HTR-8/SVneo (cell line): ENCODE measurements around the gene RELN.

Experiments
- DNase-seq: peaks from one replicate; pipeline ENCODE4 v3.0.0; 2011; ENCODE audit warnings: low spot score, mixed read lengths; ENCODE audit not compliant: insufficient read length
- FAIRE-seq: peaks from 2 replicates; lab custom pipeline; 2011; peaks lifted over from hg19 to GRCh38; lab: Jason Lieb, UNC

The RELN gene

DNA sequence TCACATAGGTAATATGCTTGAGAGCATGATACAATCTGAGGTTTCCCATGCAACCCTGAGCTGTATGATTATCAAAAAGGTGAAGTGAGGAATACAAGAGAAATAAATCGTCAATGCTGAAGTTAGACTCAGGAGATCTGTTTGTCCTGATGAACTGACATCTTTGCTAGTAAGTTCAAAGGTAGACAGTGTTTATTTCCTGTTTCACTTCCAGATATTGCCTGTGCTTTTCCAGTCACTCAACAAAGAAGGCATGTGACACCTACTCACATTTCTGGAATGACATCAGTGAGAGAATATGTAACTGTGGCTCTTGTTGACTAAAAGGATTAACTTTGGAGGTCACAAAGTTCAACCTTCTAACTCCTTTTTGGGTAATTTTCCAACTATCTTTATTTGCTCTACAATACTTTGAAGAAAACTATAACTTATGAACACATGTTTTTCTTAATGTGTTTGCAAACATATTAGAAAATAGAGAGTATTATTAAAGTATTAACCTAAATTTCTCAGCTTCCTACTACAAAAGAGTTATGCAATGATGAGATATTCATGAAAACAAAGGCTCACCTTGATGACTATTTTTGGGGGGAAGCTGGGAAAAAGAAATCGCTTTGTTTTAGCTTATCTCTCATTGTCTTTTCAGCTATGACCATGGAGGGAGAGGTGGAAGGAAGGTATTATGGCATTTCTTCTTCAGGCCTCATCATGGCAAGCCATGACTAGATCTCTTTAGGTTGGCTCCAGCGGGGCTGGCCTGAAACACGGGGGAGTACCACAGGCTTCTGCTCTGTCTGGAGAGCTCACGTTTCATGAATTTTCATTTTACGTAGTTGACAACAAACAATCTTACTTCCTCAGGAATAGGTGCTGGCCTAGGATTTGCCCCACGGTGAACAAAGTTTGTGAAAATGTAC is 328.7 kb downstream of the RELN start:
- no peak for DNase-seq
- no peak for FAIRE-seq

DNA sequence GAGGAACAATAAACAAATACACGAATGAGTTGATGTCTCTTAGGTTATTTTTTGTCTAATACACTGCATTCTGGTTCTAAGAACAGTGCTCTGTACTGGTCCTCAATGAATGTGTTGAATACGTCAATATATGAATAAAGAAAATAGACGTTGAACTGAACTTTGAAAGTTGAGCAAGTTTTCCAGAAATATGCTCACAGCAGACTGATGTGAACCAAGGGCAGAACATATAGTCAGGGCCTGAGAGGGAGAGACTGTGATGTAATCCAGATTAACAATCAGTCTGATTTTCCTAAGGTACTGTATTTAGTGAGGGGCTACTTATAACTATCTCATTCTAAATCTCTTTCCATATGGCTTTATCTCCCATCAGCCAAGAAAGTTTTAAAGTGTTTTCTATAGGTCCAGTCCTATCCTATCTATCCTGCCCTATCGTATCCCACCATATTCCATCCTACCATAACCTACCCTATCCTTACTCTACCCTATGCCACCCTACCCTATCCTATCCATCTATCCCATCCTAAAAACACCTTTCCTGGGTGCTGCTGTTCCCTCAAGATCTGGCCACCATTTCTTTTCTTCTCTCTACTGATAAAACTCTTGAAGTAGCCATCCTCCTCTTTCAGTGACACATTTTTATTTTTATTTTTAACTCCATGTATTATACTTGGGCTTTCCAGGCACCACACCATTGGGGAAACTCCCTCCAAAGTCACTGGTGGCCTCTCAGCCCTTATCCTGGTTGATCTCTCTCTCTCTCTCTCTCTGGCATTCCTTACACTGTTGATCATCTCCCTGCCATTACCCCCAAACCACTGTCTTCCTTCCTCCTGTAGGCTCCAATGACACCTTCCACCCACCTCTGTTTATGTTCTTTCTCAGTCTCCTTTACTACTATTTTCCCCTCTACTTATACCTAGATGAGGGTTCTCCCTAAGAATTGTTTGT is 331.1 kb downstream of the RELN start:
- DNase-seq, result no peak
- FAIRE-seq, result no peak

DNA sequence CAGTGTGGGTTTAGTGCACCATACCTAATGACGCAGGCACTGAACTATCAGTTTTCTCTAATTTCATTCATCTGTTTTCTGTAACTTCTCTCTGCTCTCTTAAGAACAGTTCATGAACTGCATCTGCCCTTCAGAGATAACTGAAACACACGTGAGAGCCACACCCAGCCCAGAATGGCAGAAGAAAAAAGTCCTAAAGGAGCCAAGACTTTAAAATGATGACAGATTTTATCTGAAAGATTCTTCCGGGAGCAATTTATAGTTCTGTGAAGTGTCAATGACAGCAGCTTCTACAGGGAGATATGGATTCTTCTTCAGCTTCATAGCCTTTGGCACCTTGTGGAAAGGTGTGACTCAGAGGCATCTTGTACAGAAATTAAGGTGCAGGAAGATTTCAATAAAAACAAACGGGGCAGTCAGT is 332.0 kb downstream of the RELN start:
- no peak for DNase-seq
- no peak for FAIRE-seq

DNA sequence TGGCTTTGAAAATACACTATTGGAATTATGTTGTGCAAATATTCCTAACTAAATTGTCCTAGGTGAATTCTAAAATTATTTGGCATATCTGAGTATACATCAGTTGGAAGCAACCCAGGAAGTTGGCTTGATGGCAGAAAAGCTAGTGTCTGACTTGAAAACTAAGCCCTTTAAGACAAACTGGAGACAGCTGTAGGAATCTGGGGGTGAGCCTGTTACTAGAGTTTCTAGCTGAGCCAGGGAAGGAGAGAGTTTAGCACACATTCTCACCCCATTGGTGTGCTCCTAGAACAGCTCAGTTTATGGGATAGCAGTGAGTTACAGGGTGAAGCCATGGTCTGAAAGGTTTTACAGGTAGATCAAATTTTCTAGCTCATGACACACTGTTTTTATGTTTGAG is 333.2 kb downstream of the RELN start:
- no peak for FAIRE-seq
- DNase-seq, result no peak

DNA sequence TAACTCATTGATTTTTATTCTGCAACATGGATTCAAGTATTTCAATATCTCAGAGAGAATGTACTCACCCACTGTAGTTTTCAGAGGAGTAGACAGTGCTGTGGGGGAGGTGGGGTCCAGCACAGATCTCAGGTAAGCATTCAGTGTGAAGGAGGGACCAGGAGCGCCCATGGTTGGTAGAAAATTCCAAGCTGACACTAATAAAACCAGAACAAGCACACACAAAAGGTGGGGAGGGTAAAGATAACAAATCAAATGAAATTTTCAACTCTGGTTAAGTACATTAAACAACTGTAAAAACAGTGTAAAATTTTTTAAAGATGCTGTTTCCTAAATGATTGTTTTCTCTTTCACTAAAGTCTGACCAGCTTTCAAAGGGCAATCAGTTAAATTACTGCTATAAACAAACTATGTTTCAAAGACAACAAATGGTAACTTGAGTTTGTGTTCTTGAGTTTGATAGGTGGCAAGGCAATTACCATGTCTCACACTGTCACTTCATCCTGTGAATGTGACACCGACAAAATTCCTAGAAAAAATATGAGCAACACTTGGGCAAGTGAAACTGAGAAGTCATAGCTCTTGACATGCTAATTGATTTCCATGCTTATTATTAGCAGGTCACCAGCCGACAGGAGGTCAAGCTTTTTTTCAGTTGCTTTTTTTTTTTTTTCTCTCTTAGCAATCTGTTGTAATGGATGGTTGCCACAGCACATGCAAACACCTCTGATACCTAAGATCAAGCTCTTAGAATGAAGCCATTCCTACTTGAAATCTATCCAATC is 337.7 kb downstream of the RELN start:
- FAIRE-seq (no peak), DNase-seq (no peak)

DNA sequence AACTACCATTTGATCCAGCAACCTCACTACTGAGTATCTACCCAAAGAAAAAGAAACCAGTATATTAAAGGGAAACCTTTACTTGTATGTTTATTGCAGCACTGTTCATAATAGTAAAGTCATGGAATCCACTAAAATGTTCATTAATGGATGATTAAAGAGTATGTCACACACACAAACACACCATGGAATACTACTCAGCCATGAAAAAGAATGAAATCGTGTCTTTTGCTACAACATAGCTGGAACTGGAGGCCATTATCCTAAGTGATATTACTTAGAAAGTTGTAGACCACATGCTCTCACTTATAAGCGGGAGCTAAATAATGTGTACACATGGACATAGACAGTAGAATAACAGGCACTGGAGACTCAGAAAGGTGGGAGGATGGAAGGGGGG is 340.4 kb downstream of the RELN start:
- DNase-seq (no peak), FAIRE-seq (no peak)

DNA sequence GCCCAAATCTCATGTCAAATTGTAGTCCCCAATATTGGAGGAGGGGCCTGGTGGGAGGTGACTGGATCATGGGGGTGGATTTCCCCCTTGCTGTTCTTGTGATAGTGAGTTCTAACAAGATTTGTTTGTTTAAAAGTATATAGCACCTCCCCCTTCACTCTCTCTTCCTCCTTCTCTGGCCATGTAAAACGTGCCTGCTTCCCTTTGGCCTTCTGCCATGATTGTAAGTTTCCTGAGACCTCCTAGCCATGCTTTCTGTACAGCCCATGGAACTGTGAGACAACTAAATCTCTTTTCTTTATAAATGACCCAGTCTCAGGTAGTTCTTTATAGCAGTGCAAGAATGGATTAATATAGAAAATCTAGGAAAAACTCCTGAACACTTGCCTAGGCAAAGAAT is 341.3 kb downstream of the RELN start:
- no peak for DNase-seq
- no peak for FAIRE-seq

DNA sequence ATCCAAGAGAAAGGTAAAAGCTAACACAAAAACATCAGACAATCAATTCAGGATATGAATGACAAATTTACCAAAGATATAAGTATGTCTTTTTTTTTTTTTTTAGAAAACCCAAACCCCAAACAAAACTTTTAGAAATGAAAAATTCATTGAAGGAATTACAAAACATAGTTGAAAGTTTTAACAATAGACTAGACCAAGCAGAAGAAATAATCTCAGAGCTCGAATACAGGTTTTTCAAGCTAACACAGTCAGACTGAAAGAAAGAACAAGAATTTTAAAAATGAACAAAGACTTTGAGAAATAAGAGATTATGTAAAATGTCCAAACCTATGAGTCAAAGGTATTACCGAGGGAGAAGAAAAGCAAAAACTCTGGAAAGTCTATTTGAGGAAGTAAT is 345.1 kb downstream of the RELN start:
- FAIRE-seq, result no peak

DNA sequence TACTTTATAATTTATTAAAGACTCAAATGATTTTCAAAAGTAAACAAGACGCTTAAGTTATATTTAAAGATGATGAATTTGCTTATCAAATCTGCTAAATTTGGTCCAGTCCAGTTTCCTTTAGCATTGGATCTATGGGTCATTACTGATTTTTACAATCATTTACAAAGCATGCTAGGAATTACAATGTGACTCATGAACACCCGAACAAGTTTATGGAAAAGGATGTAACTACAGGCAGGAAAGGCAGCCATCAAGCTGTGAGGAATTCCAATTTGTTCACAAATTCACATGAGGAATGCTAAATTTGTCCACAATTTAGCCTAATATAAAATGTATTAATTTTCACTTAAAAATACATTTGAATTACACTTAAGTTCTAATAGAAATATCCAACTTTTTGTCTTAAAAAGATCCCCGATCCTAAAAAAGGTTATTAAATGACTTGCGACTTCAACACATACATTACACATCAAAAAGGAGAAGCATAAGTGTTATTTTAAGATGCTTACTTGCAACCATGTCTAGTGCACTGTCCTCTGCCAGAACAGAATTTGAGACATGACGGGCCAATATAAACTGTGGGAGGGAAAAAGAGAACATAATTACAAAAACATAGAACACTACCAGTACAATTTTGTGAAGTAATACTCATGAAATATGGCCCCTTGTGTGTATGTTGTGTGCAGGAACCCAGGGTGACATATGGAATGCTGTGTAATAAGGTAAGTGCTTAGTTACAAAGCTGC is 349.3 kb downstream of the RELN start:
- FAIRE-seq, result no peak
- DNase-seq, result peak; percentile 11

More for the DNA sequence above, 345.1 kb downstream of the RELN start:
- DNase-seq, result no peak

DNA sequence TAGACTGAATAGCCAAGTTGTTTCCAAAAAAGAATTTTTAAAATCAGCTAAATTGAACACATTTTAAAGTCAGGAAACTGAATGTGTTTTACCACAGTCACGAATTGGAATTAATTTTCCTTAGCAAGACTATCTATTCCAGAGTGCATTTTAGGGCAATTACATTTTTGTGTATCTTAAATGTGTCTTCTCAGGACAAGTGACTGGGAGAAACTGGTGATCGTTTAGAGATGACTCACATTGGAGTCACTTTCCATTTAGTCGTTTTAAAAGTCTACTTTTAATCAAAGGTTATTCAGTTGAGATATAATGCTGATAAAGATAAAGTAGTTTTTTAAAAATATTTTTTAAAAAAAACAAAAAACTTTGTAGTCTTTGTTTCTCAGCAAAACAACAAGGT is 351.7 kb downstream of the RELN start:
- FAIRE-seq (no peak), DNase-seq (no peak)

DNA sequence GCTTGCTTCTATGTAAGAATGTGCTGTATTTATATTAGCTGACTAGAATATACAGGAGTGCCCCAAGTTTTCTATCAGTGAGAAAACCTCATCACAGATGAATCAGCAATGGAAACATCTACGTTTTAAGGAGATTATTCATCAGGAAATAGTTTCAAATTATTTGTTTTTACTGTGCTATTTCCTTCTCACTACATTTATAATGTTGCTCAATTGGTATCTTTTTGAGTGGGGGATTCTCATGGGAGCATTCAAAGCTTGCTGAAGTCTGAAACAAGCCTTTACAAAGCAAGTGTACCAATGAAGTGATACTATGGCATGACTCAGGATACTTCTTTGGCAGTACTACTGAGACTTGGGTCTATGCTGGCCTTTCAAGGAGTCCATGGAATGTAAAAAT is 352.4 kb downstream of the RELN start:
- DNase-seq (no peak), FAIRE-seq (no peak)

DNA sequence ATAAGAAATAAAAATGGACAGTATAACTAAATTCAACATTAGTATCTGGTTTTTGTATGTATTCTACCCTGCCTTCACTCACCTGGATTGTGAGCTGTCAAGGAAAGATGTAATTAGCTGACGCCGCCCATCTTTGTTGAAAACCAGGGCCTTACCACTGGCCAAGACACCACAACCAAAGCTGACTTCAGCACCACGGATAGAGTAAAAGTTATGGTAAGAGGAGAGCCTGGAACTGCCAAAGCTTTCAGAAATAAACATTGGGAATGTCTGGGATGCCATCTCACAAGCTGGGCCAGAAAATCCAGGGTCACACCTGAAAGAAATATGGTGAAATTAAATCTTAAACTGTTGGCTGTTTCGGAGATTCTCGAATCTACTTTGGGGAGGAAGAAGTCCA is 353.3 kb downstream of the RELN start:
- no peak for FAIRE-seq
- no peak for DNase-seq

DNA sequence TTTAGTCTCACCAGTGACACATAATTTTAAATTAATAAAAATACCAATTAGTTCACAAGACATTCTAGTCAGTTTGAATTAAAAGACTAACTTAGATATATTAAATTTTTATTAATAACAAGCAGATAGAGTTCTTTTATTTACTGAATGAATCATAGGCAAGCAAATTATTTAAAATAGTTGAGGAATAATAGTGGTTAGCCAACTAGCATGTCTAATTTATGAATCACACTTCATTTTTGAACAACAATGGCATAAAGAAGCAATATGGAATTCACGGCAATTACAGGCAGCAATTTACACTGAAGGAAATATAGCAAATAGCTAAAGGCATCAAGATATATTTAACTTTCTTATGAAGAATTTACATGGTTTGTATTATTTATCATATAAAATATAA is 356.5 kb downstream of the RELN start:
- no peak for FAIRE-seq
- DNase-seq, result no peak

DNA sequence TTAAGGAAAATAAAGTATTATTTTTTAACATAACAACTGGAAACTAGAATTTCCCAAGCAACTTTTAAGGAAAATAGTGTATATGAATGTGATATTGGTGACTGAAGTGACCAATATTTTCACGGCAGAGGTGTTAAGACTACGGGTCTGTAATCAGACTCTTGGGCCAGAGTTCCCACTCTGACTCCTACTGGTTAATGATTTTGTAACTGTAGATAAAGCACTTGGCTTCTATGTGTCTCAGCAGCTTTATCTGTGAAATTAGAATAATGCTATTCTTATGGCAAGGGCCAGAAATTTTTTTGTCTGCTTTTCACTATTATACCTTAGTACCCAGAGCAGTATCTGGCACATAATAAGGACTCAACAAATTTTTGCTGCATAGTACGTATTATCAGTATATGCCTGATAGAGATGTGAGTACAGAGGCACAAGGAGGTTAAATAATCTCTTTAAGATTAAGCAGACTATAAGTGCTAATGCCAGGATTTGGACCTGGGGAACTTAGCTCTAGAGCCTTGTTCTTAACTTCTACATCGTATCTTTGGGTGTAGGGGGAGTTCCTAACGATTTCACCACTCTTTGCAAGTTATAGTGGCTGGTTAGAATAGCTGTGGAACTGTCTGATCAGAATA is 357.3 kb downstream of the RELN start:
- FAIRE-seq (no peak), DNase-seq (no peak)

DNA sequence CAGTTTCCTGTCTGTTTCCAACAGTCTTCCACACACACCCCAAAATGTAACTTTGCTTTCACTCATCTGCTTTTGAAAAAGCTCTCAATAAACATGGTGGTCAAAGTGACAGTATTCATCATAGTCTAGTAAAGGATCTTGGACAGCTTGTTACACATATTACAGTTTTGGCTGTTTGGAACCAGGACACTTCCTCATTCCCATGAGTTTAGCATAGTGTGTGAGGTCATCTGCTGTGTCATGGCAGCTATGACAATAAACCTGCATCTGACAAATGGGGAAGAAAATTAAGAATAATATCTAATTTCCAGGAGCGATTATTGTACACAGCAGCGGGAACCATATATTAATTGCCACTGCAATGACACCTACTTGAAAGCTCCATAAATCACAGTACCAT is 359.1 kb downstream of the RELN start:
- FAIRE-seq (no peak), DNase-seq (no peak)

DNA sequence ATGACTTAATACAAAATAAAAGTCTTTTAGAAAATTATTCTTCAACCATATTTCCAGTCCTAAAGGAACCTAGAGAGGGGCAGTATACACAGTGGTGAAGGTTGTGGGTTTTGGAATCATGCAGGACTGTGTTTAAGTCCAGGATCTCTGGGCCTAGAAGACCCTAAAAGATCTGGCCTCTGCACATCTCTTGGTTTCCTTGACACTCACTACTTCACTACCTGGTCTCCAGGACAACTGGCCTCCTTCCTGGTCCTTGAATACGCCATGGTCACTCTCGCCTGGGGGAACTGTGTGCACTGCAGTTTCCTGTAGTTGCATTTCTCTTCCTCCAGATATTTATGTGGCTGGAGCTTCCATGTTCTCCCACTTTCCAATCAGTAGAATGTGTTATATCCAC is 360.7 kb downstream of the RELN start:
- DNase-seq (no peak), FAIRE-seq (no peak)

DNA sequence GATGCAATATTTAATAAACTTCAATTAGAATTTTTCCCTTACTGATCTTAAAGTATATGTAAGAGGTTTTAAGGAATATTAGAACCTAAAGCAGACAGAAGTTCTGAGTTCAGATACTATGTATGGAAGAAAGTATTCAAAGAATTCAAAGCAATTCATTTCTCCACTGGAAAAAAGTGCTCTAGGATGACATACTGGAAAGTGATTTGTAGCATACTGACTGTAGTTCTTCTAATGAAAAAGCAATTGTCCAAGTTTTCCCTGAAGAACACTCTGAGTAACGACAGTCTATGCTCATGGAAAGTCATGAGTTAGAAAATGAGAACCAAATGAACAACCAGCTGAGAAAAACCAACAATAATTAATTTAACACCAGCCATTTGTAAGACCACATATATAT is 362.7 kb downstream of the RELN start:
- no peak for FAIRE-seq
- DNase-seq, result no peak

DNA sequence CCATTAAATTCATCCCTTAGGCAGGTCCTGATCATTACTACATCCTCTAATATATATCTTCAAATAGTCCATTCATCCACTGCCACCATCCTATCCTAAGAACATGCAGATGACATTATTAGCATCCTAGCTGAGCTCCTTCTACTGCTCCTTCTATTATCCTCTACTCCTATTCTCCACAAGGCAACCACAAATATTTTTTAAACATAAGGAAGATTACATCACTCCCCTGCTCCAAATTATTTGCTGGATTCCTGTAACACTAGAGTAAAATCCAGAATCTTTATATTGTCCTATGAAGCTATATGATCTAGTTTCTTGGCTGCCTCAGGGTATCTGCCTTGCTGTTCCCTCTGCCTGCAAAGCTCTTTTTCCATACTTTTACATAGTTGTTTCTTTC is 367.2 kb downstream of the RELN start:
- DNase-seq (no peak), FAIRE-seq (no peak)
